ENCODE measurements around the gene TENT5A.

The TENT5A gene

GRCh38 chr6:81718126-81718525 lies 34.4 kb downstream of the TENT5A start:
- no peak for DNase-seq (ENCODE audit: low read depth in 2 of 3, low spot score in 1 of 3)

DNA sequence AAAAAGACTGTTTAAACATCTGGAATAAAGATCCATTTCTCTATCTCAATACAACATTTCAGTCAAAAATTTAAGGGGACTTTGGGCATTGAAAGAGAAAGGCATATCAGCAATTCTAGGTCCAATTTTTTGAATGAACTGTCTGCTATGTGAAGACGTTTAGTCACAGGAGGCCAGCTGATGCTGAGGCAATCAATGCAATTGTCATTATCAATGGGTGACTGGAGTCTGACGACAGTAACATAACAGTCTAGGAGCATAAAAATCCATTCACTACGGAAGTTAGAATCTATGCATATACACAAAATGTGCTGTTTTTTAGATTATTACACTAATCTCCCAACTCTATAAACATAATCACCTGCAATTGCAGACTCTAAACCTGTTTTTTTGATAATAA lies 37.8 kb downstream of the TENT5A start:
- DNase-seq (ENCODE audit: low read depth in 2 of 3, low spot score in 1 of 3), result no peak

DNA sequence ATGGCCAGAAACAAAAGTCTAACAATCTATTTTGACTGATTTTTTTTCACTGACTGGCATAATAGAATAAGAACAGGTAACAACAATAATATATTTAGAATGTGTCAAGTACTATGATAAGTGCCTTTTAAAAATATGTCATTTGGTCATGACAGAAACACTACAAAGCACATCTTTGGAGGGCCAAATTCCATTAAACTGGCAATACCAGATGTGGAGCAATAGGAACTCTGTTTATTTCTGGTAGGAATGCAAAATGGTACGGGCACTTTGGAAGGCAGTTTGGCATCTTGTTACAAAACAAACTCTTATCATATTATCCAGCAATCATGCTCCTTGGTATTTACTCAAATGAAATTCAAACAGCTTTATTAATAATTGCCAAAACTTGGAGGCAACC lies 39.3 kb downstream of the TENT5A start:
- no peak for DNase-seq (ENCODE audit: low read depth in 2 of 3, low spot score in 1 of 3)

DNA sequence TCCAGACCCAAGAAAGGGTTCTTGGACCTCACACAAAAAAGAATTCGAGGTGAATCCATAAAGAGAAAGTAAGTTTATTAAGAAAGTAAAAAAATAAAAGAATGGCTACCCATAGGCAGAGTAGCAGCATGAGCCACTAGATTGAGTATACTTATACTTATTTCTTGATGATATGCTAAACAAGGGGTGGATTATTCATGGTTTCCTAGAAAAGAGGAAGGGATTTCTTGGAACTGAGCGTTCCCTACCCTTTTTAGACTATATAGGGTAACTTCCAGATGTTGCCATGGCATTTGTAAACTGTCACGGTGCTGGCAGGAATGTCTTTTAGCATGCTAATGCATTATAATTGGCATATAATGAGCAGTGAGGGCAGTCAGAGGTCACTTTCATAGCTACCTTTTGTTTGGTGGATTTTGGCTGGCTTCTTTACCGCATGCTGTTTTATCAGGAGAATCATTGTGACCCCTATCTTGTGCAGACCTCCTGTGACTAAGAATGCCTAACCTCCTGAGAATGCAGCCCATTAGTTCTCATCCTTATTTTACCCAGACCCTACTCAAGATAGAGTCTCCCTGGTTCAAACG lies 44.3 kb downstream of the TENT5A start:
- no peak for DNase-seq (ENCODE audit: low read depth in 2 of 3, low spot score in 1 of 3)

DNA sequence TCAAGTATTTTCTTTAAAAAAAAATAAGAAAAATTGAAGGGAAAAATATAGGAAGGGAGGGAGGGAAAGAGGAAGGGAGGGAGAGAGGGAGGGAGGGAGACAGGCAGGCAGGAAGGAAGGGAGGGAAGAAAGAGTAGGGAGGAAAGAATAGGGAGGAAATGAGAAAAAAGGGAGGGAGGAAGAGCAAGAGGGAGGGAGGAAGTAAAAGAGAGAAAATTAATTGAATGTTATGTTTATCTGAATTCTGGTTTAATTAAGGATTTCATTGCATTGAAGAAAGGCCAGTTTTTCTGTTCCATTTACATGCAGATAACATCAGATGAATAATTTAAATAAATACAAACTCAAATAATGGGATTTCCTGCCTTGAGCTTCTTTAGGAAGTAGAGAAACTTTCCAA lies 47.8 kb downstream of the TENT5A start:
- no peak for DNase-seq (ENCODE audit: low read depth in 2 of 3, low spot score in 1 of 3)

GRCh38 chr6:81700414-81700813 lies 52.1 kb downstream of the TENT5A start:
- no peak for DNase-seq (ENCODE audit: low read depth in 2 of 3, low spot score in 1 of 3)

DNA sequence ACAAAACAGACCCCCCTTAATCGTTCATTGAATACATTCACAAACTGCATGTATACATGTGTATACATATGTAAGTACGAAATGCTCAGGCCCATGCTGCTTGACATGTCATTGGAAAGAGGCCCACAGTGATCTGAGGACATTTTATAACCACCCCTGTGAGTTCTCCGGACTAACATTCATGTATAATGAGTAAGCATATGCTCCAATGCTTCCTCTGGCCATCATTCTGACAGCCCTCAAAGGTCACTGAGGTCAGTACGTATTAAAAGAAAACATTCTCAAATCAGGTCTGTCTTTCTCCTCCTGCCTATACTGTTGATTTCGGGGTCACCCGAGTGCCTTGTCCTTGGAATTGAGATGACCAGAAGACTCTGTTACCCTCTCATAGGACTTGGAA lies 54.9 kb downstream of the TENT5A start:
- no peak for DNase-seq (ENCODE audit: low read depth in 2 of 3, low spot score in 1 of 3)

DNA sequence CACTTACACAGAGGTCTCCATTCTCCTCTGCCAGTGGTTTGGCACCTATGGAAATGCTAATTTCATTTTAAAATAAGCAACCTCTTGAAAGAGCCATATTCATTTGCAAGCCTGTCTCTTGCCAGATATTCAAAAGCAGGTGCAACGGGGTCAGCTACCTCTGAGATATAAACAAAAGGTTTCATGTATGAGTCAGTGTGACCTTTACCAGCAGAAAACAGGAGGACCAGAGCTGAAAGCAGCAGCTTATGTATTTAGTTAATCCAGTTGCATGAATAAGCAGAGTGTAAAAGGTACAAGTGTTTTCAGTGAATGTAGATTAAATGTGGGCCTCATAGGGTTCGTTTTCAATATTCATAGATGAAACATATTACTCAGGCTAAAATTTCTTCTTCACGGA lies 56.0 kb downstream of the TENT5A start:
- no peak for DNase-seq (ENCODE audit: low read depth in 2 of 3, low spot score in 1 of 3)

All from stimulated activated CD4-positive, alpha-beta T cell treated with anti-CD3 and anti-CD28 coated beads, Interleukin-12 subunit alpha, Interleukin-12 subunit beta, amount 100 ng/mL, for 48 hours (primary cell).